ENCODE results near the gene ACTN4.
A peak's percentile ranks its signal among the peaks of the same experiment; 100 is the strongest.

ACTN4 gene

DNA sequence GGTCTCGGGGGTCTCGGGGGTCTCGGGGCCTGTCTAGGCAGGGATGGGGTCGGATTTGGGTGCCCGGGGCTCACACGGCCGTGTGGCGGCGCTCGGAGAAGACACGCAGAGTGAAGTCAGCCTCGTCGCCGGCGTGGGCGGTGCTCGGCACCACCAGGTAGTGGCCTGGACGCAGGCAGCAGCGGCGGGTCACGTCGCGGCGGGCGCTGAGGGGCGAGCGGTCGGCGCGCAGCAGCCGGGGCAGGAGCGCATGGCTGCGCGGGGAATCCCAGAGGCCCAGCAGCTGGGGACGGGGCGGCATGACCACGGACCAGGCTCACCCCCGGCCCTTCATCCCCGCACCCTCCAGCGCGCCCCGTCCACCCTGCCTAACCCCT, 88.6 kb downstream of the ACTN4 start:
- TF ChIP-seq, protein P1, sequence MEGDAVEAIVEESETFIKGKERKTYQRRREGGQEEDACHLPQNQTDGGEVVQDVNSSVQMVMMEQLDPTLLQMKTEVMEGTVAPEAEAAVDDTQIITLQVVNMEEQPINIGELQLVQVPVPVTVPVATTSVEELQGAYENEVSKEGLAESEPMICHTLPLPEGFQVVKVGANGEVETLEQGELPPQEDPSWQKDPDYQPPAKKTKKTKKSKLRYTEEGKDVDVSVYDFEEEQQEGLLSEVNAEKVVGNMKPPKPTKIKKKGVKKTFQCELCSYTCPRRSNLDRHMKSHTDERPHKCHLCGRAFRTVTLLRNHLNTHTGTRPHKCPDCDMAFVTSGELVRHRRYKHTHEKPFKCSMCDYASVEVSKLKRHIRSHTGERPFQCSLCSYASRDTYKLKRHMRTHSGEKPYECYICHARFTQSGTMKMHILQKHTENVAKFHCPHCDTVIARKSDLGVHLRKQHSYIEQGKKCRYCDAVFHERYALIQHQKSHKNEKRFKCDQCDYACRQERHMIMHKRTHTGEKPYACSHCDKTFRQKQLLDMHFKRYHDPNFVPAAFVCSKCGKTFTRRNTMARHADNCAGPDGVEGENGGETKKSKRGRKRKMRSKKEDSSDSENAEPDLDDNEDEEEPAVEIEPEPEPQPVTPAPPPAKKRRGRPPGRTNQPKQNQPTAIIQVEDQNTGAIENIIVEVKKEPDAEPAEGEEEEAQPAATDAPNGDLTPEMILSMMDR (IDR thresholded peaks at IDR 0.05; ENCODE audit: low read depth, low read length) = no peak
- DNase-seq (ENCODE audit: low read depth in 2 of 2) = no peak
- H3K4me3 ChIP-seq (replicated peaks in 1 of 2; ENCODE audit: low read depth in 2 of 2, low read length in 2 of 2) = peak overlapping the region; percentile 19 to 40

DNA sequence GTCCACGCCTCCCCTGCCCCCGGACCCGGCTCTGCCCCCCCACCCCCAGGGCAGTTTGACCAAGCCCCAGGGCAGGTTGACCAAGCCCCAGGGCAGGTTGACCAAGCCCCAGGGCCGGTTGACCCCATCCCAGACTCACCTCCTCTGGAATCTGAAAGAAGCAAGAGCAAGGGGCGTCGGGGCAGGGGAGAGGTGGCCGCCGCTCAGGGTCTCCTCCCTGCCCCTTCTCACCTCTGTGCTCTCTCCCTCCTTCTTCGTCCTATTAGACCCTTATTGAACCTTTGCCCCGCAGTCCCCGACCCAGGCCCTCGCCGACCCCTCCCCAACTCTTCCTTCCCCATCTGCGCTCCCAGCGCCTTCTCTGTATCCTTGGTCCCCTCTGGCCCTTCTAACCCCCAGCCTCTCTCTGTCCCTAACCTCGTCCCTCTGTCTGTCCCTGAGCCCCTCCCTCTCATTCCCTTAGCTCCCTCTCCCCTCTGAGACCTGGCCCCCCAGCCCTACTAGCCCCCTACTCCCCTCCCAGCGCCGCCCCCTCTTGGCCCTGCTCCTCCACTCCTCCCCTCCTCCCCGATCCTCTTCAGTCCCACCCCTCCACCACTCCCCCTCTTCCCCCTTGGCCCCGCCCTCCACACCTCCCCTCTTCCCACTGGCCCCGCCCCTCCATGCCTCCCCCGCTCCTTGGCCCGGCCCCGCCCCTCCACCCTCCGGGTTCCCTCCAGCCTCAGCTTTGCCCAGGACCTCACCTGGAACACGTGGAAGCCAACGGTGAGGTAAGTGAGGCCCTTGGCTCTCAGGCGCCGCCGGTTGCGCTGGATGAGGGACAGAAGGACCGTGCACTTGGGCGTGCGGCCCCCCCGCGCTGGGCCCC, 89.2 kb downstream of the ACTN4 start:
- peak overlapping the region; percentile 19 to 40 for H3K4me3 ChIP-seq (replicated peaks in 1 of 2; ENCODE audit: low read depth in 2 of 2, low read length in 2 of 2)
- no peak for DNase-seq (ENCODE audit: low read depth in 2 of 2)
- TF ChIP-seq, protein P1 (IDR thresholded peaks at IDR 0.05; ENCODE audit: low read depth, low read length) = no peak

DNA sequence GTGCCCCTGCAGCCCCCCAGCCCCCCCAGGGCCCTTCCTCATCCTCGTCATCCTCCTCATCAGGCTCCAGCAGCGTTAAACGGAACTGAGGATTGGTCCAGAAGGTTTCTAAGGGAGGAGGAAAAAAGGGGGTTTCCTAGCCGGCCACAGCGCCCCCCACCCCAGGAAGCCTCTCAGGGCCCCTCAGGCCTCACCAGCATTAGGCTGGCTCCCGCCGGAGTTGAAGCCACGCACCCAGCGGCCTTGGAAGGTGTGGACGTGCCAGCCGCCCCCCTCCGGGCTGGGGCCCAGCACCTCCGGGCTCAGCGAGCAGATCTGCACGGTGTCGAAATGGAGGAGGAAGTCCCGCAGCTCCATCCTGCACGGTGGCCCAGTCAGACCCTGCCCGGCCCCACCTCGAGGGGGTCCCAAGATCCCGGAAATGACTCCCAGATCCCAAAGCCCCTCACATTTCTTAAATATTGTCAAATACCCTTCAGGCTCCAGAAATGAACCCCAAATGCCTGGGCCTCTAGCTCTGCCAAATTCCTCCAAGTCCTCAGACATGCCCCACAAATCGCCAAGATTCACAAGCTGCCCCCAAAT, 89.9 kb downstream of the ACTN4 start:
- DNase-seq (ENCODE audit: low read depth in 2 of 2) = no peak
- TF ChIP-seq, protein P1 (IDR thresholded peaks at IDR 0.05; ENCODE audit: low read depth, low read length) = no peak
- no peak overlapping the region for H3K4me3 ChIP-seq (replicated peaks in 1 of 2; ENCODE audit: low read depth in 2 of 2, low read length in 2 of 2)

DNA sequence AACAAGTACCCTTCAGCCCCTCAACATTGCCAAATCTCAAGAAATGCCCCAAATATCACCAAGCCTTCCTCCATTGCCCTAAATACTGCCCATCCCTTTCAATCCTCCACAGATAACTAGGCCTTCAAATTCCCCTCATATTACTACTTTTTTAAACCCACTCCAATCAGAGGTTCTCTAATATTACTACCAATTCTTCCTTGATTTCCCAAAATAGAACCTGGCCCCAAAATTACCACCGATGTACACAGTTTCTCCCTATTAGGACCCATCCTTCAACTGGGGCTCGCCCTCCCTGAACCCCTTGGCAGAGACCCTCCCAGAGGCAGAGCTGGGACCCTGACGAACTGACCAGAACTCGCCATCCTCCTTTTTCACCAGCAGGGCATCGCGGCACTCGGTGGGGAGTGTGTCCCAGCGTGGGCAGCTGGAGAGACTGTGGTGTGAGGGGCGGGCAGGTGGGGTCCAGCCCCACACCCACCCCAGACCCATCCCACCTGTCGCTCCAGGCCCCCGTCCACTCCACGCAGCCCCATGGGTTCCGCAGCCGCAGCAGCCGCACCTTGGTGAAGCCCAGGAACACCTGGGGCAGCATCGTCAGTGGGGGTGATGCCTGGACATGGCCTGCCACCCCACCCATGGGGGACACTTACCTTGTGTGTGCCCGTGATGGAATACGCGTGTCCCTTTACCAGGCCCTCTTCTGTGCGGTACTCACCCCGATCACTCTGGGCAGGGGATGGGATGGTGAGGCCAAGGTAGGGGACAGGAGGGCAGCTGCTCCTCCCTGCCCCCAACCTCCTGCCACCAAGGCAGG, 90.7 kb downstream of the ACTN4 start:
- DNase-seq (ENCODE audit: low read depth in 2 of 2) = no peak
- TF ChIP-seq, protein P1 (IDR thresholded peaks at IDR 0.05; ENCODE audit: low read depth, low read length) = peak; percentile 4
- H3K4me3 ChIP-seq (replicated peaks in 1 of 2; ENCODE audit: low read depth in 2 of 2, low read length in 2 of 2) = no peak overlapping the region

DNA sequence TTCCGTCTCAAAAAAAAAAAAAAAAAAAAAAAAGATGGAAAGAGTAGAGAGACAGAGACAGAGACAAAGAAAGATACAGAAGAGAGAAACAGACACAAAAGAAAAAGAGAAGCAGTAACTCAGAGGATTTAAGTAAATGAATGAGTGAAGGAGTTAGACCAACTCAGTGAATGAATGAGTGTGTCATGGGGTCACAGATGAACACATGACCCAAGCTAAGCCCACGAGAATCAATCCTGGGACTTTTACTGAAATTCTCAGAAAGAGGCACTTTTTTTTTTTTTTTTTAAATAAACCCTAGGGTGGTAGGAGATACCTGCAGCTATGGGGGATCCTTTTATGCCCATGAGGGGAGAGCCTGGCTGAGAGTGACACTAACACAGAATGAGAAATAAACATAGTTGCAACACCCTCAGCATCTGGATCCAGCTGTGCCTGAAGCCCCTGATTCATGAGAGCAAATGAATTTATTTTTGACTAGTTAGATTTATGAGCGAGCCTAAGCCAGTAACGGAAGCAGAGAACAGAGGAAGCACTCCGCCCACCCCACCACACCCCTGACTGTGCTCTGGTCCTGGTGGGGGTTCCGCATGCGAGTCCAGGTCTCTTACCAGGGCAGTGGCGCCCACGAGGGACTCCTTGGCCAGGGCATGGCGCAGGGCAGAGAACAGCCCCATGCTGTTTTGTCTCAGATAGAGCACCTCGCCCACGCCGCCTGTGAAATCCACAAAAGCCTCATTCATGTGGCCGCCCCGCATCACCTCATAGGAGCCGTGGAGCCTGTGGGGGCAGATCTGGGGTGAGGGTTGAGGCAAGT, 92.2 kb downstream of the ACTN4 start:
- DNase-seq (ENCODE audit: low read depth in 2 of 2) = no peak
- H3K4me3 ChIP-seq (replicated peaks in 1 of 2; ENCODE audit: low read depth in 2 of 2, low read length in 2 of 2) = no peak overlapping the region
- TF ChIP-seq, protein P1 (IDR thresholded peaks at IDR 0.05; ENCODE audit: low read depth, low read length) = no peak

DNA sequence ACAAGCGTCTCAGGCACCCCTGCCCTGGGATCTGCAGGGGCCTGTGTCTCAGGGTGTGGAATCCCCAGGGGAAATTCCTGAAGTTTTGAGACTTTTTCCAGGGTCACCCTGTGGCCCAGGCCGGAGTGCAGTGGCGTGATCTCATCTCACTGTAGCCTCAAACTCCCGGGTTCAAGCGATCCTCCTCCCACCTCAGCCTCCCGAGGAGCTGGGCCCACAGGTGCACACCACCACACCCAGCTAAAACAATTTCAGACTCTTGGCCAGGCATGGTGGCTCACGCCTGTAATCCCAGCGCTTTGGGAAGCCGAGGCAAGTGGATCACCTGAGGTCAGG, 92.8 kb downstream of the ACTN4 start:
- TF ChIP-seq, protein P1 (IDR thresholded peaks at IDR 0.05; ENCODE audit: low read depth, low read length) = no peak
- no peak overlapping the region for H3K4me3 ChIP-seq (replicated peaks in 1 of 2; ENCODE audit: low read depth in 2 of 2, low read length in 2 of 2)
- no peak for DNase-seq (ENCODE audit: low read depth in 2 of 2)

Measured in cardiac fibroblast (primary cell).